Mucosa of descending colon (tissue), 3 donors: ENCODE measurements around the gene TEX29. TPM values are rescaled to one million over a fixed set of nuclear protein-coding genes. Genes with fewer than 3 reads are reported as not detected.

ENCODE experiments used
- ATAC-seq: fragments of 200-7000 bp; cut with Tn5 transposase; one replicate; pipeline ENCODE4 v1.9.1; 2020; ENCODE audit warnings: mild to moderate bottlenecking, moderate library complexity
- DNase-seq, 3 donors: peaks; one replicate each; pipeline ENCODE4 v3.0.0-alpha.2; 2020
- H3K36me3 ChIP-seq: fragments of 200-600 bp; one replicate; pipeline ENCODE4 v1.8.0; 2021; ENCODE audit warnings: low read depth, mild to moderate bottlenecking
- H3K4me1 ChIP-seq: fragments of 200-600 bp; one replicate; pipeline ENCODE4 v1.8.0; 2021; ENCODE audit warnings: low read depth, mild to moderate bottlenecking
- H3K4me3 ChIP-seq: fragments of 200-600 bp; one replicate; pipeline ENCODE4 v1.8.0; 2021; ENCODE audit warnings: mild to moderate bottlenecking
- H3K9me3 ChIP-seq: fragments of 200-600 bp; one replicate; pipeline ENCODE4 v1.8.0; 2021; ENCODE audit warnings: mild to moderate bottlenecking
- CTCF ChIP-seq: fragments of 200-600 bp; IDR thresholded peaks from one replicate; pipeline ENCODE4 v1.8.0; 2022; ENCODE audit warnings: antibody characterized with exemption, mild to moderate bottlenecking
- intact Hi-C, 2 donors: fragments of 100-400 bp; cut with DNase I in 1 of 2; cut with micrococcal nuclease in 1 of 2; formaldehyde crosslinking; loops; one replicate each; pipeline versions ENCODE4 v1.11.0 to v1.11.1; 2022; cut with DNase I, micrococcal nuclease
- total RNA-seq, 3 donors: library from RNA; stranded (reverse); fragmentation: NEBNext Ultra II Directional in 2 of 3; extraction: Animal tissue kit (Norgen Biotek cat#: 25700) in 2 of 3; gene quantifications; one replicate each; pipeline versions ENCODE4 v1.2.1 to v1.2.4, GENCODE V29; 2021 to 2023
- donor health status: DM: no; HTN: no; CAD: no; lungs with moderate emphysema.
- donor health status: DM: no; HTN: no; CAD: no.
- donor health status: DM: no; HTN: yes; CAD: no.

Gene TEX29
- total RNA-seq, 3 donors from 2014 or later, result 0.55 to 0.63 TPM; not detected in 1

- TF ChIP-seq CTCF, result no peak
- H3K4me1 ChIP-seq, result no peaks in the 10 kb centered on the region
- no peak overlapping the region for H3K4me3 ChIP-seq
- intact Hi-C loops, result no loop called here
- DNase-seq, result no peak
- ATAC-seq, result no peak
- H3K36me3 ChIP-seq, result no peaks in the 10 kb centered on the region
- no peaks in the 10 kb centered on the region for H3K9me3 ChIP-seq
These were observed 38.9 kb downstream of the TEX29 start for GRCh38 chr13:111359237-111359915.

DNA sequence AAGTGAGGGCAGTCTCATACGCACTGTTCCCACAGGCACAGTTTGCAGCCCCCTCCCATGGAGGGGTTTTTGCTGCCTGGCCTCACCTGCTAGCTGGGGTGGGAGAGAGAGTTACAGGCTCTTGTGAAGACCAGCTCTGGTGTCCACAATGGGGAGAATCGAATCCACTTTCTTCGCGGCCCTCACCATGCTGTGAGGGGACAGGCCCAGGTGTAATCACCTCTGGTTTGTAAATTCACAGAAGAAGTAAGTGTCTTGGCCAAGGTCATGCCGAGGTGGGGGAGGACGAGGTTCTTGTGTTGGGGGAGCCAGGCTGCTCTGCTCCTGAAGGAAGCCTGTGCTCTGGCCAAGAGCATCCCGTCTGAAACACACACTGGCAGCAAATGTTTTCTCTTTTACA is 39.5 kb downstream of the TEX29 start:
- no peak for TF ChIP-seq CTCF
- Histone ChIP-seq H3K4me1 (no peaks in the 10 kb centered on the region), H3K9me3 (no peaks in the 10 kb centered on the region), H3K4me3 (no peak overlapping the region), H3K36me3 (no peaks in the 10 kb centered on the region)
- DNase-seq (no peak), ATAC-seq (no peak)
- intact Hi-C loops, result no loop called here

GRCh38 chr13:111360452-111360851 is 40.0 kb downstream of the TEX29 start:
- no peak for TF ChIP-seq CTCF
- no peaks in the 10 kb centered on the region for H3K4me1 ChIP-seq
- no peaks in the 10 kb centered on the region for H3K9me3 ChIP-seq
- DNase-seq, result no peak
- H3K4me3 ChIP-seq, result no peak overlapping the region
- intact Hi-C loops, result no loop called here
- no peak for ATAC-seq
- no peaks in the 10 kb centered on the region for H3K36me3 ChIP-seq

DNA sequence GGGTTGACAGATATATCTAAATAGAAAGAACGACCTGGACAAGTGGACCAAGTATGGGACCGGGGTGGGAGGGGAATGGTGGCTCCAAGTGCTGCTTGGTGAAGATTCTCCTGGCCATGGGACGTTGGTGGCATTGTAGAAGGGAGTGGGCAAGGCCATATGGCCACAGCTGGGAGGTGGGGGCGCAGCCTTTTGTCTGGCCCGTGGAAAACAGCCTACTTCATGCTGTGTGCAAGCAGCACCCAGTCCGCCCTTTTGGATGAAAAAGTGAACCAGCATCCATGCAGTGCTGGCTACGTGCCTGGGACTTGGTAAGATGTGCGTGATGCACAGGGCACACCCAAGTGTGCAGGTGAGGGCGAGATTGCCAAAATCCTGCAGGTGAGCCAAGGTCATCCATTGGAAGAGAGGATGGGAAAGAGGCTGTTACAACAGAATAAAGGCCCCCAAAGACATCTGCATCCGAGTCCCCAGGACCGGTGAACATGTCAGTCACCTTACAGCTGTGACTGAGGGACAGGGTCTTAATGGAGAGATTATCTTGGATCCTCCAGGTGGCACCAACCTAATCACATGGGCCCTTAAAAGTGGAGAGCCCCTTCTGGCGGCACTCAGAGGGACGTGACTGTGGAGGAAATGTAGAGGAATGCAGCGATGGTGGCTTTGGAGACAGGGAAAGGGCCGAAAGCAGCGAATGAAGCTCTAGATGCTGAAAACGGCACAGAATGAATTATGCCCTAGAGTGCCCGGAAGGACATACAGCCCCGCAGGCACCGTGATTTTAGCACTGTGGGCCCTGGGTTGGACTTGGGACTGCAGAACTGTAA is 40.8 kb downstream of the TEX29 start:
- Histone ChIP-seq H3K36me3 (no peaks in the 10 kb centered on the region), H3K4me1 (no peaks in the 10 kb centered on the region), H3K9me3 (no peaks in the 10 kb centered on the region), H3K4me3 (no peak overlapping the region)
- no peak for TF ChIP-seq CTCF
- no peak for DNase-seq
- no peak for ATAC-seq
- intact Hi-C loops, result no loop called here

DNA sequence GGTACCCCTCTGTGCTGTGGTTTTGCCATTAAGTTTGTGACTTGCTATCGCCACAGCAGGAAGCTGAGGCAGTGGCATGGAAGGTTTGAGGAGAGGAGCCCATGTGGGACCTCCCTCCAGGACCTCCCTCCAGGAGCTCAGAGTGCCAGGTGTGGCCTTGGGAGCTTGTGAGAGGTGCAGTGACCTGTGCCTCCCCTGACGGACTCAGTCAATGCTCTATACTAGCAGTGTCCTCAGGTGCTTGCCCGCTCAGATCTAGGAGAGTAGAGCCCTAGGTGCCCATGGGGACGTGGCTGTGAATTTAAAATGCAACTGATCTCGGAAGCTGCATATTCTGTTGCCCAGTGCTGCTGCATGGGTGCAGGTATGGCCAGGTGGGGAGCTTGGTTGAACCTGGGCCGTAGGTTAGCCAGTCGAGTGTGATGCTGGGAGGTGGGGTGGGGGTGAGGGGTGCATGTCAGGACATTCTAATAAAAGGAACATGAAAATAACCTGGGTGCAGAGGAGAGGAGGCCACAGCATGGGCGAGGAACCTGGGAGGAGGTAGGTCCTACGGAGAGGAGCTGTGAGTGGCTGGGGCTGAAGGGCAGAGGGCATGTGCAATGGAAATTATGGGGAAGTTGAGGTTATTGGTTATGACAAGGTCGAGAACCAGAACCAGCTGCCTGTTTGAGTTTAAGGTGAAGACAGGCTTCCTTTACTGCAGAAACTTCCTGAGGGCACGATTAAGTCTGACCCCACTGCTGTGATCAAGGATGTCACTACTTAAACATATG is 41.6 kb downstream of the TEX29 start:
- DNase-seq (no peak), ATAC-seq (no peak)
- intact Hi-C loops, result no loop called here
- TF ChIP-seq CTCF, result no peak
- Histone ChIP-seq H3K9me3 (no peaks in the 10 kb centered on the region), H3K4me1 (no peaks in the 10 kb centered on the region), H3K4me3 (no peak overlapping the region), H3K36me3 (no peaks in the 10 kb centered on the region)
